ENCODE measurements around the gene SLC7A7. TPM values are rescaled to one million over a fixed set of nuclear protein-coding genes. Genes with fewer than 3 reads are reported as not detected.

Gene SLC7A7
- total RNA-seq, 1 donor: 4.3 TPM

DNA sequence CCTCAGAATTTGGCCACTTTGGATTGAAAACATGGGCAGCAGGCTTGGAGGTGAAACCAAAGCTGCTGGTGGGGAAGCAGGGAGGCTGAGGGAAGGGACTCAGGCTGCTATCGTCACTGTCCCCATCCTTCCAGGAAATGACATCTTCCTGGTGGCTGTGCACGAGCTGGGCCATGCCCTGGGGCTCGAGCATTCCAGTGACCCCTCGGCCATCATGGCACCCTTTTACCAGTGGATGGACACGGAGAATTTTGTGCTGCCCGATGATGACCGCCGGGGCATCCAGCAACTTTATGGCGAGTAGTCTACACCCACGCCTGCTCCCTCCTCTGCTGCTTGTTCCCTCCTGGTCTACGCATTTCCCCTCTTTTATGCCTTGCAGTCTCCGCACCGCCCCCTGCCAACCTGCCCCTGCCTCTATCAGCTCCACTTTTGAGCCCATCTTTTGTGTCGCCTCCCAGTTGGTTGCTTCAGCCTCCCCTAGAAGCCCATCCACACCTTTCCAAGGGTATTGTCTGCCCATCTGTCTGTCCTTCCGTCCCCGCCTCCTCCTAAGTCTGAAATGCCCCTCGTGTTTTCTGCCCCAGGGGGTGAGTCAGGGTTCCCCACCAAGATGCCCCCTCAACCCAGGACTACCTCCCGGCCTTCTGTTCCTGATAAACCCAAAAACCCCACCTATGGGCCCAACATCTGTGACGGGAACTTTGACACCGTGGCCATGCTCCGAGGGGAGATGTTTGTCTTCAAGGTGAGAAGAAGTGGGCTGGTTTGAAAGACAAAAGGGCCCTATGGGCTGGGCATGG is 28.1 kb upstream of the SLC7A7 start:
- Histone ChIP-seq H2AFZ (ENCODE audit: low read length) (no peak overlapping the region), H3K36me3 (ENCODE audit: insufficient read depth, low read length) (peaks cover 63% of the 10 kb centered on the region), H3K79me2 (ENCODE audit: insufficient read depth, low read length) (peaks cover 86% of the 10 kb centered on the region), H3K27me3 (ENCODE audit: insufficient read depth, low read length) (no peaks in the 10 kb centered on the region), H3K4me1 (ENCODE audit: insufficient read depth, low read length) (peaks cover 49% of the 10 kb centered on the region), H4K20me1 (ENCODE audit: insufficient read depth, low read length) (peaks cover 21% of the 10 kb centered on the region), H3K4me2 (ENCODE audit: insufficient read depth, low read length) (no peak overlapping the region), H3K9me3 (ENCODE audit: low read depth, low read length) (no peaks in the 10 kb centered on the region), H3K27ac (ENCODE audit: low read depth, low read length) (peak overlapping the region; percentile 97), H3K4me3 (ENCODE audit: insufficient read depth, low read length) (no peak overlapping the region)
- TF ChIP-seq, protein P1, sequence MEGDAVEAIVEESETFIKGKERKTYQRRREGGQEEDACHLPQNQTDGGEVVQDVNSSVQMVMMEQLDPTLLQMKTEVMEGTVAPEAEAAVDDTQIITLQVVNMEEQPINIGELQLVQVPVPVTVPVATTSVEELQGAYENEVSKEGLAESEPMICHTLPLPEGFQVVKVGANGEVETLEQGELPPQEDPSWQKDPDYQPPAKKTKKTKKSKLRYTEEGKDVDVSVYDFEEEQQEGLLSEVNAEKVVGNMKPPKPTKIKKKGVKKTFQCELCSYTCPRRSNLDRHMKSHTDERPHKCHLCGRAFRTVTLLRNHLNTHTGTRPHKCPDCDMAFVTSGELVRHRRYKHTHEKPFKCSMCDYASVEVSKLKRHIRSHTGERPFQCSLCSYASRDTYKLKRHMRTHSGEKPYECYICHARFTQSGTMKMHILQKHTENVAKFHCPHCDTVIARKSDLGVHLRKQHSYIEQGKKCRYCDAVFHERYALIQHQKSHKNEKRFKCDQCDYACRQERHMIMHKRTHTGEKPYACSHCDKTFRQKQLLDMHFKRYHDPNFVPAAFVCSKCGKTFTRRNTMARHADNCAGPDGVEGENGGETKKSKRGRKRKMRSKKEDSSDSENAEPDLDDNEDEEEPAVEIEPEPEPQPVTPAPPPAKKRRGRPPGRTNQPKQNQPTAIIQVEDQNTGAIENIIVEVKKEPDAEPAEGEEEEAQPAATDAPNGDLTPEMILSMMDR (IDR thresholded peaks at IDR 0.05; ENCODE audit: extremely low read depth, low read depth, low read length): no peak
- peak; percentile 73 for DNase-seq (ENCODE audit: insufficient read length, low spot score, missing footprints)

DNA sequence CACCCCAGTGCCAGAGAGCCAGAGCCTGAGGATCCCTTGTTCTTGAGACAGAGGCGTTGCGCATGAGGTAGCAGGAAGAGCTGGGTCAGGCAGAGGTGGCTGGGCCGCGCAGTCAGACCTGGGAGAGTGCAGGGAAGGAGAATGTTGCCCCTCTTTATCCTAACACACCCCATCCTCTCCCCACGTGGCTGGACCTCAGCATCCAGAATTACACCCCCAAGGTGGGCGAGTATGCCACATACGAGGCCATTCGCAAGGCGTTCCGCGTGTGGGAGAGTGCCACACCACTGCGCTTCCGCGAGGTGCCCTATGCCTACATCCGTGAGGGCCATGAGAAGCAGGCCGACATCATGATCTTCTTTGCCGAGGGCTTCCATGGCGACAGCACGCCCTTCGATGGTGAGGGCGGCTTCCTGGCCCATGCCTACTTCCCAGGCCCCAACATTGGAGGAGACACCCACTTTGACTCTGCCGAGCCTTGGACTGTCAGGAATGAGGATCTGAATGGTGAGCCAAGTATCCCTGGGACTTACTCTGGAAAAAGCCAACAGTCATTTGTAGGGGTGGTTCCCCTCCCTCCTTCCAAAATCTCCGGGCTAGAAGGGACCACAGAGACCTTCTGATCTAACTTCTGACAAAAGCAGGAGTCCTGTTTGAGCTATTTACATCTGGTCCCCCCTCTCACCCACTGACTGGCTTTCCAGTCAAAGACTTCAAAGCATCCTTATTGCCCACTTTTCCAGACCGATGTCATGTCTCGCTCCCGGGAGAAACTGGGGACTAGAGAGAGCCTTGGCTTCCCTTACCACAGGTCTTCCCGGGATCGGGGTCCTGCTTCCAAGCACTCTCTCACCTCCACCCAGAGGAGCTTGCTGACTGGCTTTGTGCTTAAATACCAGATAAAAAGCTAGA is 27.2 kb upstream of the SLC7A7 start:
- Histone ChIP-seq H3K4me2 (ENCODE audit: insufficient read depth, low read length) (no peak overlapping the region), H3K4me1 (ENCODE audit: insufficient read depth, low read length) (peaks cover 43% of the 10 kb centered on the region), H3K36me3 (ENCODE audit: insufficient read depth, low read length) (peaks cover 63% of the 10 kb centered on the region), H3K79me2 (ENCODE audit: insufficient read depth, low read length) (peaks cover 94% of the 10 kb centered on the region), H2AFZ (ENCODE audit: low read length) (no peak overlapping the region), H3K4me3 (ENCODE audit: insufficient read depth, low read length) (no peak overlapping the region), H3K27ac (ENCODE audit: low read depth, low read length) (peak overlapping the region; percentile 97), H4K20me1 (ENCODE audit: insufficient read depth, low read length) (peaks cover 21% of the 10 kb centered on the region), H3K27me3 (ENCODE audit: insufficient read depth, low read length) (no peaks in the 10 kb centered on the region), H3K9me3 (ENCODE audit: low read depth, low read length) (no peaks in the 10 kb centered on the region)
- peak; percentile 62 for DNase-seq (ENCODE audit: insufficient read length, low spot score, missing footprints)
- TF ChIP-seq, protein P1 (IDR thresholded peaks at IDR 0.05; ENCODE audit: extremely low read depth, low read depth, low read length): no peak

DNA sequence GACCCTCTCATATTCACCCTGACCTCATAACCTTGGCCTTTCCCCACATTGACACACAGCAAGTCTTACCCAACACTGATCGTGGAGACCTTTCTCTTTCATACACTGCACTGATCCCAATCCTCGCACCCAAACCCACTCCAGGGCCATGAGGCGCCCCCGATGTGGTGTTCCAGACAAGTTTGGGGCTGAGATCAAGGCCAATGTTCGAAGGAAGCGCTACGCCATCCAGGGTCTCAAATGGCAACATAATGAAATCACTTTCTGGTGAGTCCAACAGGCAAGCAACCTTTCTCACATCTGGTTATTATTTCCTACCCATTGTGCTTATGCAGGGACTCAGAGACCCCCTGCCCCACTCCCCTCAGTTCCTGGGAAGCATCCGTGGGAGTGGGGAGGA is 26.5 kb upstream of the SLC7A7 start:
- H3K9me3 ChIP-seq (ENCODE audit: low read depth, low read length): no peaks in the 10 kb centered on the region
- peaks cover 61% of the 10 kb centered on the region for H3K36me3 ChIP-seq (ENCODE audit: insufficient read depth, low read length)
- peaks cover 21% of the 10 kb centered on the region for H4K20me1 ChIP-seq (ENCODE audit: insufficient read depth, low read length)
- peaks cover 39% of the 10 kb centered on the region for H3K4me1 ChIP-seq (ENCODE audit: insufficient read depth, low read length)
- H3K4me2 ChIP-seq (ENCODE audit: insufficient read depth, low read length): no peak overlapping the region
- peak; percentile 35 for DNase-seq (ENCODE audit: insufficient read length, low spot score, missing footprints)
- H3K4me3 ChIP-seq (ENCODE audit: insufficient read depth, low read length): no peak overlapping the region
- TF ChIP-seq, protein P1 (IDR thresholded peaks at IDR 0.05; ENCODE audit: extremely low read depth, low read depth, low read length): no peak
- H3K79me2 ChIP-seq (ENCODE audit: insufficient read depth, low read length): peaks cover 99% of the 10 kb centered on the region
- H3K27me3 ChIP-seq (ENCODE audit: insufficient read depth, low read length): no peaks in the 10 kb centered on the region
- no peak overlapping the region for H2AFZ ChIP-seq (ENCODE audit: low read length)
- H3K27ac ChIP-seq (ENCODE audit: low read depth, low read length): peak overlapping the region; percentile 97

DNA sequence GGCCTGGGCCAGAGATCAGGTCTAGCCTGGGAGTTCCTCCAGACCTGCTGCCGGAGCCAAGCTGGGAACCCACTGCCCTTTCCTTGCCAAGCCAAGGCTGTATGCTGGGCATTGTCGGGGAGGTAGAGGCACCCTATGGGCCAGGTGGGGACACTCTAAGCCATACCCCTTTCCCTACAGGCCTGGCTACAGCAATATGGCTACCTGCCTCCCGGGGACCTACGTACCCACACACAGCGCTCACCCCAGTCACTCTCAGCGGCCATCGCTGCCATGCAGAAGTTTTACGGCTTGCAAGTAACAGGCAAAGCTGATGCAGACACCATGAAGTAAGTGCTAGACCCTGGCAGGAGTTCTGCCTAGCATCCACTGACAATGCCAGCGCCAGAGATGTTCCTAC is 26.1 kb upstream of the SLC7A7 start:
- Histone ChIP-seq H3K4me2 (ENCODE audit: insufficient read depth, low read length) (no peak overlapping the region), H3K27ac (ENCODE audit: low read depth, low read length) (peak overlapping the region; percentile 97), H4K20me1 (ENCODE audit: insufficient read depth, low read length) (peaks cover 21% of the 10 kb centered on the region), H3K79me2 (ENCODE audit: insufficient read depth, low read length) (peaks cover 99% of the 10 kb centered on the region), H2AFZ (ENCODE audit: low read length) (no peak overlapping the region), H3K4me3 (ENCODE audit: insufficient read depth, low read length) (no peak overlapping the region), H3K36me3 (ENCODE audit: insufficient read depth, low read length) (peaks cover 57% of the 10 kb centered on the region), H3K4me1 (ENCODE audit: insufficient read depth, low read length) (peaks cover 35% of the 10 kb centered on the region), H3K9me3 (ENCODE audit: low read depth, low read length) (no peaks in the 10 kb centered on the region), H3K27me3 (ENCODE audit: insufficient read depth, low read length) (no peaks in the 10 kb centered on the region)
- TF ChIP-seq, protein P1 (IDR thresholded peaks at IDR 0.05; ENCODE audit: extremely low read depth, low read depth, low read length): no peak
- DNase-seq (ENCODE audit: insufficient read length, low spot score, missing footprints): no peak

Measured in osteoblast (primary cell).